HG03108 (cell line): ENCODE results near the gene CCDC152.
"Not testable (repeated sequence)": the region's sequence is repeated elsewhere in the genome, so short reads cannot be mapped to it uniquely, and the experiment has no call there.

Experiments used
- ATAC-seq: cut with Tn5 transposase; IDR thresholded peaks from one replicate; pipeline ENCODE4 v1.9.1; 2021; ENCODE audit warnings: moderate library complexity; ENCODE audit not compliant: unreplicated experiment

Gene CCDC152

GRCh38 chr5:42811591-42812446 is 55.2 kb downstream of the CCDC152 start, which contains the start of gene SELENOP:
Gene SELENOP (minus strand): TSS chr5:42811892. CDS start chr5:42808353, 3,539 bp downstream.
- no peak for ATAC-seq

- ATAC-seq, result no peak
Measured at GRCh38 chr5:42812620-42813019, 56.0 kb downstream of the CCDC152 start.

DNA sequence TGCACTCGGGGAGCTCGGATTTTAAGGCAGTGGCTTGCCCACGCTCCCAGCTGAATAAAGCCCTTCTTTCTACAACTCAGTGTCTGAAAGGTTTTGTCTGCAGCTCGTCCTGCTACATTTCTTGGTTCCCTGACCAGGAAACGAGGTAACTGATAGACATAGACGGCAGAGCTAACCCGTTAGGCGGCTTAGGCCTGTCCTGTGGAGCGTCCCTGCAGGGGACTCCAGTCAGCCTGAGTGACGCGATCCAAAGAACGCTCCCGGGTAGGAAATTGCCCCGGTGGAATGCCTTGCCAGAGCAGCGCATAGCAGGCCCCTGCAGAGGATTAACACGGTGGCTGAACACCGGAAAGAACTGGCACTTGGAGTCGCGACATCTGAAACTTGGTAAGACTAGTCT is 56.9 kb downstream of the CCDC152 start:
- ATAC-seq, result no peak

GRCh38 chr5:42816546-42816945 is 59.9 kb downstream of the CCDC152 start:
- not testable (repeated sequence) for ATAC-seq

DNA sequence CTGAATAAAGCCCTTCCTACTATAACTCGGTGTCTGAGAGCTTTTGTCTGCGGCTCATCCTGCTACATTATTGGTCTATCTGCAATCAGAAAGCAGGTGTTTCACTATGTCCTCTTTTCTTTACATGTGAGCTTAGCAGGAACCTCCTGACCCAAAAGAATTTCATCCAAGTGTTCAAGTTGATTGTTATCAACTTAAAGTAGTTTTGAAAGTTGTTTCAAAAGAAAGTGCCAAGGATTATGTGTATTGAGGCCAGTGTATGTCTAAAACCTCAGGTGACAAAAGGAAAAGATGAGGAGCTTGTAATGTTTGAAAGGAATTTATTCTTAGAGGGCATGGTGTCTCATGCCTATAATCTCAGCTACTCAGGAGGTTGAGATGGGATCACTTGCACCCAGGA is 63.1 kb downstream of the CCDC152 start:
- ATAC-seq, result no peak

DNA sequence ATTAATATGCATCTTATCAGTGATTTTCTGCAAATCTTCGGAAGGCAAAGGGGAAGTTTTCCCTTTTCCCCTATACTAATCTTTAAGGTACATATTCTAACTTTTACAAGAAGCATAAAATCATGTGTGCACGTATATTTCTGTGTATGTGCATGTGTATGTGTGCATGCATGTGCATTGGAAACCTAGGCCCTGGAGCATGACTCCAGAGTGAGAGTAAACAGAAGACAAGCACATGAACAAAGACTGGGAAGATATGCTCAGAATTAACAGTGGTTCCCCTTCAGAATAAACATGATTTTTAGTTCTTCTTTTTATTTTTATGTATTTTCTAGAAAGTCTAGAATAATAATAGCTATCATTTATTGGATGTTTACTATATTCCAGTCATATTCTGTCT is 65.9 kb downstream of the CCDC152 start:
- ATAC-seq, result no peak

DNA sequence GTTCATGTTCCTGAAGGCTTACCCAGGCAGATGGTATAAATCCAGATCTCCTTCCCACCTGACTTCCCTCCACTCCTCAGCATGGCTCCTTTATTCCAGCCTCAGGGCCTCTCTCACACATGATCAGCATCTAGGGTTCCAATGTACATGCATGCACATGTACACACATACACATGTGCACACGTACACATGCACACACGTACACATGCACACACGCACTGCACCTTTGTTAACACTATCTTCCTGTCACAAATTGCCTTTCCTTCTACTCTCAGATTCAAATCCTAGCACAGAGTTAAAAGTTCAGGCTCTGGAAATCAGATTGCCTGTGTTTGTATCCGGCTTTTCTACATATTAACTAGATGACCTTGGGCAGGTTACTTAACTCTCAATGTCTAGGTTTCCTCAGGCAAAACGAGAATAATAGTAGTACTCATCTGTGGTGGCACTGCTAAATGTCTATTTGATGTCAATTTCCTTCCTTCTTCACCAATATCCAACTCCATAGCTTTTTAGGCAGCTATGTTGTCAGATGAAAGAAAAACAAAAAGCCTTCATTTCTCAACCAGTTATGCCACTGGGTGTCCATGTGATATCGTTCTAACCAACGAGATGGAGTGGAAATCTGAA is 67.8 kb downstream of the CCDC152 start:
- ATAC-seq, result no peak

- no peak for ATAC-seq
Measured at GRCh38 chr5:42825422-42826148, 69.0 kb downstream of the CCDC152 start.

DNA sequence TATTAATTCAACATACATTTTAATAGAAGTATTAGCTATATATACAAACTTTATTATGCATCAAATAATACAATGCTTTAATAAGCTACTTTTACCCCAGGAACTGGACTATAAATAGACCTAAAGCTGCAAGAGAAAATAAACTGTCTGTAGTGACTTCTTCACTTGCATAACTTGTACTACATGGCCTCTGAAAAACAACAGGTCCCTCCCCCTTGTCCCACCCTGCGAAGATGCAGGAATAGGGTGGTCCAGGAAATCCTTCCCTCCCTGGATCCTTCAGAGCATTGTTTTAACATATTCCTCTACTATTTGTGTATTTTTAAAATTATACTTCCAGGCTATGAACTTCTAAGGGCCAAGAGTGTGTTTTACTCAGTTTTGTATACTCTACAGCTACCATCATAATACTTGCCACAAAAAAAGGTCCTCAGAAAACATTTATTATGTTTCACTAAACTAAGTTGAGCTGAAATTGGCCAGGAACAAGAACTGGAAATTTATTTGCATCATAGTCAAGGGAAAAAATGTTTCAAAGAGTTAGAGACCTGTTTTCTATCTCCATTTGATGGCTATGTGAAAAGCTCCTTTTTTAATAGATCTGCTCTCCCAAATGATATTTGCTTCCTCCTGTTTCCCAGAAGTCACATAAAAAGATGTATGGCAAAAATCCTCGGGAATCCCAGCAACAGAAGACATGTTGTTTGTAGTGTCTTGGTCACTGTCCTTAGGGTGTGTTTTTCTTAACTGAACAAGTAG is 70.3 kb downstream of the CCDC152 start:
- ATAC-seq, result no peak

DNA sequence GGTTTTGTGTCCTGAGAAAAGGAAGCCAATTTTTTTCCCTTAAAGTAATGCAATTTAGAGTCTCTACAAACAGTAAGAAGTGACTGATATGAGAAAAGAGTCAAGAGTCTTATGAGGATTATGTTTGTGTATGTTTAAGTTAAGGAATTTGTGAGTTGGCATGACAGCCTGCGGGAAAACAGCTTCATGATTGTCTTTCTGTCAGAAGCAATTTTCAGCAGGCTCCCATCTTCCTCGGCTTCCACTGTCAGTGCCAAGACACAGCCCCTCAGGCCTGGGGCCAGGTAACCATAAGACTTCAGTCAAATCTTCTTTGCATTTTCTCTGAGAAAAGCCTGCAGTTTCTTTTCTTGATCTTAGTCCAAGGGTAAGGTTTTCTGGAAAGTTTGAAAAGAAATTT is 72.1 kb downstream of the CCDC152 start:
- ATAC-seq, result no peak

DNA sequence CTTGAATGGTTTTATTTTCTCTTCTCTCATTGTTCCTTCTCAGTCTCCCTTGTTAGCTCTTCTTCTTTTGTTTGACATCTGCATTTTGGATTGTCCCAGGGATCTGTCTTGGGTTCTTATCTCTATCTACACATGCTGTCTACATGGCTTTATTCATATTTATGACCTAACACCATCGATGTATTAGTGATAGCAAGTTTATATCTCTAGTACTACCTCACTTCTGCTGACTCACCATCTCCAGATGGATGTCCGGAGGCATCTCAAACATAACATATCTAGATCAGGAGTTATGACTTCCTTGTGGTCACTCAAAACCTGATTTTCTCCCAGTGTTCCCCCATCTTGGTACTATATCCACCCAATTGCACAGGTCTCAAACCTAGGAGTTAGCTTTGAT is 74.3 kb downstream of the CCDC152 start:
- no peak for ATAC-seq

DNA sequence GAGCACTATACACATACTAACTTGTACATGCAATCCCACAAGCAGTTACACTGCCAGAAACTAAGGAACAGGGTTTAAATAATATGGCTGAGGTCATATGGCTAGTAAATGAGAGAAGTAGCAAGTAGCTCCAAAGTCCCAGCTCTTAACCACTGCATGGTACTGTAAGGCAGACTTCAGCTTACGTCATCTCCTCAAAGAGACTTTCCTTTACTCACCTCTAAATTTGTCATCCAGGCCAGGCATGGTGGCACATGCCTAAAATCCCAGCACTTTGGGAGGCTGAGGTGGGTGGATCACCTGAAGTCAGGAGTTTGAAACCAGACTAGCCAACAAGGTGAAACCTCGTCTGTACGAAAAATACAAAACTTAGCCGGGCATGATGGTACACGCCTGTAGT is 75.4 kb downstream of the CCDC152 start:
- ATAC-seq, result no peak

- ATAC-seq, result no peak
Measured at GRCh38 chr5:42836070-42836769, 79.6 kb downstream of the CCDC152 start.

DNA sequence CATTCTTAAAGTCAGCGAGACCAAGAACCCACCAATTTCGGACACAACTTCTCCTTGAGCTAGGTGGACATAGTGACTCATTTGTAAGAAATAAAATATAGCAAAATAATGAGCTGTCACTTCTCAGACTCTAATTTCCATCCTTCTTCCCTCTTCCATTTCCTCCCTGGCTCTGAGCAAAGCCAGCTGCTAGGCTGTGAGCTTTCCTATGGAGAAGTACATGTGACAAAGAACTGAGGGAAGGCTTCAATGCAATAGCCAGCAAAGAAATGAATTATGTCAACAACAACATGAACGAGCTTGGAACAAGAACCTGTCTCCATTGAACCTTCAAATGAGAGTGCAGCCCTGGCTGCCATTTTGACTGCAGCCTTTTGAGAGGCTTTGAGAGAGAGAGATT is 81.0 kb downstream of the CCDC152 start:
- ATAC-seq, result no peak

DNA sequence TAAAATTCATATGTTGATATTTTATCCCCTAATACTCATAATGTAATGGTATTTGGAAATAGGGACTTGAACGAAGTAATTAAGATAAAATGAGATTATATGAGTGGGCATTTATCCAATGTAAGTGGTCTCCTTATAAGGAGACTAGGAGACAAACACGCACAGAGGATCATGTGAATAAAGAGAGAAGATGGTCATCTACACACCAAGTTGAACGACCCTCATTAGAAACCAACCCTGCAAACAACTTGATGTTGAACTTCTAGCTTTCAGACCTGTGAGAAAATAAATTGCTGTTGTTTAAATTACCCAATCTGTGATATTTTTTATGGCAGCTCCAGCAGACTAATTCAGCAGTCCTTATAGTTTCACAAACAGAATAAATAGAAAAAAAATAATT is 82.6 kb downstream of the CCDC152 start:
- no peak for ATAC-seq

GRCh38 chr5:42840269-42840668 is 83.7 kb downstream of the CCDC152 start:
- no peak for ATAC-seq

DNA sequence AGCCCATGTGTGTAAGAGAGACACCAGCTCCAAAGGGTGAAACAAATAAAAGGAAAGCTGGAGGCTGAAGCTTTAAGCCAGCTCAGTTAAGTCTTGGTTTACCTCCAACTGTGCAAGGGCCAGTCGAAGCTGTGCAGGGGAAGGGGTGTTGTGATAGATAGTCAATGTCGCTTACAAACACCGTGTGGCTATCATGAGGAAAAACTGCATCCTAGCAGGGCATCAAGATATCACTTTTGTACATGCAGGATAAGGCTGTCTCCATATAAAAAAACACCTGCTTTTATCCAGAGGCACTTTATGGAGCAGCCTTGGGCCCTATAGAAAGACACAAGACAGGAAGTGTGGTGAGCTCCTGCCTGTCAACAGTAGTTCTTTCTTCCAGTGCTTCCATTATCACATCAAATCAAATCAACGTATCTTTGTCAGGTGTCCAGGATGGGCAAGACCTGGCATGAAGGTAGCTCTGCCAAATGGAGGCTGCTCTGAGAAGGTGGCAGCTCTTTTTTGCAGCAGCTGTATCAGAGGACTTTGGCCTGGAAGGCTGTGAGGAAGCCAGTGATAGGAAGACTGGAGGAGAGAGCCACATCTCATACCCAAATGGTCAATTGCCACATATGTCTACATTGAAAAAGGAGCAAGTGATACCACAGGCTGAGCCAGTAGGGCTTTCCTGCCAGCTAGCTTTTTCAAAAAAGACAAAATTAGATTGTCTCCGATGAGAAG is 84.4 kb downstream of the CCDC152 start:
- ATAC-seq, result no peak

DNA sequence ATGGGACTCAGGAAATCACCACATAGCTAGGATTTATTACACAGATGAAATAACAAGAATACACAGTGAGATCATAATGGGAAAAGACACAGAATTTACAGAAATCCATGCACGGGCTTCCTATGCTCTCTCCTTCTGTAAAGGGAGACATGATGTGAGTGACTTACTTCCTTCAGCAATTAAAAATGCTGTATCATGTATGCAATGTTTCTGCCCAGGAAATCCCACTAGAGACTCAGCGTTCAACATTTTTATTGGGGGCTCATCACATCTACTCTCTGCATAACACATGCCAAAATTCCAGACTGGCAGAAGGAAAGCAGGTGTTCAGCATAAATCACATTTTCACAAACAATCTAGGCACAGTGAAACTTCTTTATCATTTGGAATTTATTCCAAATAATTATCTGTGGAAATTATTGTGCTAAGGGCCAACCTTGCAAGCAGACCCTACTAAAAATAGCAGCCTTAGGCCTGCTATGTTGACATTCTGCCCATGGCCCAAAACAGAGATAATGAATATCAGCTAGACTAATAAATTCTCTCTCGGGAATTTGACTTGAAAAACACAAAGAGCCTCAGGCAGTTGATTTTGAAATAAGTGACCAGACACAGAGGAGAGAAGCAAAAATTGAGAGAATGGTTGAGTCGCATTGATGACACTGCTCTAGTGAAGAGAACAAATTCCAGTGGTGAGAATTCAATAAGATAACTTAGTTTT is 86.5 kb downstream of the CCDC152 start:
- ATAC-seq, result no peak

DNA sequence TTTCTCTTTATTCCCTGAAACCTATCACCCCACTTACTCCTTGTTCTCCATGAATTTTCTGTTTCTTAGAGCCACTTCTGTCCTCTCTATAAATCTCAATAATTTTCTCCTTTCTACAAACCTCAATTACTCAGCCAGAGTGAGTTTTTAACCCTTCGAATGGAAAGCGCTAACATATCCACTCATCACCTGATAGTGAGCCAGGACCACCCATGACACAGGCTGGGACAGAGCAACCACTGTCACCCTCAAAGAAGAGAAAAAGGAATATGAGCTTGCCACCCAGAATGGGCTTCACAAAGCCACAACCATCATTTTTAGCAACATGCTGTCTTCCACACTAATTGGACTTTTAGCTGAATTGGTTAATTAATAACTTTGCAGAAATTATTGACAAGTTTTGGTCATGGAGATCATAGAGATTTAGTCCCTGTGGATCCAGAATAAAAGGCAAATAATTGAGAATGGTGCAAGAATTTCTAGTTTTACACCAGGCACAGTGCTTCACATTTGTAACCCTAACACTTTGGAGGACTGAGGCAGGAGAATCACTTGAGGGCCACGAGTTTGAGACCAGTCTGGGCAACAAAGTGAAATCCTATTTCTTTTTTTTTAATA is 87.2 kb downstream of the CCDC152 start:
- ATAC-seq, result no peak
